ENCODE data around the gene CCL1. TPM values are rescaled to one million over a fixed set of nuclear protein-coding genes. Genes with fewer than 3 reads are reported as not detected.

CCL1 gene
- total and polyA plus RNA-seq, 3 experiments from 2014 or later = 52.8 to 55.3 TPM; not detected in 1

GRCh38 chr17:34378664-34379101 is 15.7 kb upstream of the CCL1 start:
- H3K36me3 Mint-ChIP-seq = no peaks in the 10 kb centered on the region
- H3K36me3 ChIP-seq (ENCODE audit: insufficient read depth, low read length) = no peaks in the 10 kb centered on the region
- H3K4me3 Mint-ChIP-seq = peak overlapping the region in 6 of 7 donors; percentile 5 to 66 (median 40)
- H3K27me3 Mint-ChIP-seq = peaks cover 0 to 15% of the 10 kb centered on the region in 2 donors
- no peaks in the 10 kb centered on the region for H3K9me3 Mint-ChIP-seq
- no peak for DNase-seq
- H3K4me1 ChIP-seq (ENCODE audit: insufficient read depth, low read length) = no peaks in the 10 kb centered on the region
- H3K27me3 ChIP-seq (ENCODE audit: insufficient read depth, low read length, poor library complexity, severe bottlenecking) = no peaks in the 10 kb centered on the region
- ChIA-PET POLR2A (no interaction called here), CTCF (no interaction called here)
- H3K27ac Mint-ChIP-seq = peak overlapping the region in 2 of 8 donors; percentile 1
- no peak overlapping the region for H3K27ac ChIP-seq (ENCODE audit: low read depth, low read length)
- no peaks in the 10 kb centered on the region for H3K9me3 ChIP-seq (ENCODE audit: low read length)
- no peak overlapping the region for H3K4me3 ChIP-seq (ENCODE audit: low read length)
- H3K4me1 Mint-ChIP-seq = peaks cover 8 to 12% (median 11%) of the 10 kb centered on the region in 3 donors

DNA sequence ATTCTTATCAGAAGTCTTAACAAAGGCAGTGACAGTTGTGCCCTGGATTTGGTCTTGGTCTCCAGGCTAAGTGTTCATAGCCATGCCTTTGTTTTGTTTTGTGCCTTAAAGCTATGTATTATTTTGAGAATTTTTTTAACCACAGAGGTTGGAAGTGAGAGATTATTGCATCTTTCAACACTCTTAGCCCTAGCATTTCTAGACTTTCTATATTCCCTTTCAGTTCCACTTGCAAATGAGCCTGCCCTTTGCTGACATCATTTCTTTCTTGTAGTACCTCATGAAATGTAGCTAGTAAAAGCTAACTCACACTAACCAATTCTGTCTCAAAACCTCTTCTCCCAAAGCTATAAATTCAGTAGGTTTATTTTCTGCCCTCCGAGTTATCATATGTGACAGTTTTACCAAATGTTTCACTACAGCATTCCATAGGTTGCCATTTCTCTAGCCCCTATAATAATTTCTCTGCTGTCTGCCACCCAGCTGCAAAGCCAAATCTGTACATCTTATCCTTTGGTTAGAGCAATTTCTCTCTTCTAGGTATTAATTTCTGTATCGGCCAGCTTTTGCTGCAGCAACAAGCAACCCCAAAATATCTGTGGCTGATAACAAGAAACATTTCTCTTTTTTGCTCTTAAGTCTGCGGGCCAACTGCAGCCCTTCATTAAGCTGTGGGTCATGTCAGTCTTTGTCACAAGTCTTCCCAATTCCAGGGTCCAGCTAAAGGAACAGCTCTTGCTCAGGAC is 14.2 kb upstream of the CCL1 start:
- H3K4me1 Mint-ChIP-seq = peaks cover 6 to 12% (median 8%) of the 10 kb centered on the region in 3 donors
- no peaks in the 10 kb centered on the region for H3K4me1 ChIP-seq (ENCODE audit: insufficient read depth, low read length)
- no peaks in the 10 kb centered on the region for H3K9me3 ChIP-seq (ENCODE audit: low read length)
- H3K36me3 Mint-ChIP-seq = no peaks in the 10 kb centered on the region
- no peak overlapping the region for H3K4me3 ChIP-seq (ENCODE audit: low read length)
- ChIA-PET POLR2A (no interaction called here), CTCF (interaction anchor here (1.4 kb wide), 1 partner anchor 16 kb away, joined by 3 read pairs; no protein-coding TSS in a partner anchor)
- peaks cover 0 to 15% of the 10 kb centered on the region in 2 donors for H3K27me3 Mint-ChIP-seq
- no peak overlapping the region for H3K27ac ChIP-seq (ENCODE audit: low read depth, low read length)
- no peak overlapping the region for H3K27ac Mint-ChIP-seq
- H3K4me3 Mint-ChIP-seq = no peak overlapping the region
- no peaks in the 10 kb centered on the region for H3K27me3 ChIP-seq (ENCODE audit: insufficient read depth, low read length, poor library complexity, severe bottlenecking)
- no peaks in the 10 kb centered on the region for H3K36me3 ChIP-seq (ENCODE audit: insufficient read depth, low read length)
- H3K9me3 Mint-ChIP-seq = no peaks in the 10 kb centered on the region
- no peak for DNase-seq

GRCh38 chr17:34375426-34375997 is 12.5 kb upstream of the CCL1 start:
- no peak for DNase-seq
- Mint-ChIP-seq H3K4me1 (peaks cover 6 to 12% (median 8%) of the 10 kb centered on the region in 3 donors), H3K27me3 (peaks cover 0 to 12% of the 10 kb centered on the region in 2 donors), H3K27ac (no peak overlapping the region), H3K9me3 (no peaks in the 10 kb centered on the region), H3K36me3 (no peaks in the 10 kb centered on the region), H3K4me3 (no peak overlapping the region)
- no peaks in the 10 kb centered on the region for H3K4me1 ChIP-seq (ENCODE audit: insufficient read depth, low read length)
- H3K27me3 ChIP-seq (ENCODE audit: insufficient read depth, low read length, poor library complexity, severe bottlenecking) = no peaks in the 10 kb centered on the region
- CTCF ChIA-PET = no interaction called here
- no peaks in the 10 kb centered on the region for H3K9me3 ChIP-seq (ENCODE audit: low read length)
- POLR2A ChIA-PET = no interaction called here
- no peak overlapping the region for H3K4me3 ChIP-seq (ENCODE audit: low read length)
- H3K27ac ChIP-seq (ENCODE audit: low read depth, low read length) = no peak overlapping the region
- no peaks in the 10 kb centered on the region for H3K36me3 ChIP-seq (ENCODE audit: insufficient read depth, low read length)

- Histone ChIP-seq H3K36me3 (ENCODE audit: insufficient read depth, low read length) (no peaks in the 10 kb centered on the region), H3K27me3 (ENCODE audit: insufficient read depth, low read length, poor library complexity, severe bottlenecking) (no peaks in the 10 kb centered on the region), H3K9me3 (ENCODE audit: low read length) (no peaks in the 10 kb centered on the region), H3K27ac (ENCODE audit: low read depth, low read length) (no peak overlapping the region), H3K4me3 (ENCODE audit: low read length) (no peak overlapping the region), H3K4me1 (ENCODE audit: insufficient read depth, low read length) (no peaks in the 10 kb centered on the region)
- CTCF ChIA-PET = no interaction called here
- DNase-seq = no peak
- Mint-ChIP-seq H3K27me3 (peaks cover 0 to 8% of the 10 kb centered on the region in 2 donors), H3K27ac (no peak overlapping the region), H3K4me1 (peaks cover 6 to 12% (median 8%) of the 10 kb centered on the region in 3 donors), H3K36me3 (no peaks in the 10 kb centered on the region), H3K9me3 (no peaks in the 10 kb centered on the region), H3K4me3 (no peak overlapping the region)
- POLR2A ChIA-PET = no interaction called here
These were observed 11.4 kb upstream of the CCL1 start for GRCh38 chr17:34374457-34374856.

DNA sequence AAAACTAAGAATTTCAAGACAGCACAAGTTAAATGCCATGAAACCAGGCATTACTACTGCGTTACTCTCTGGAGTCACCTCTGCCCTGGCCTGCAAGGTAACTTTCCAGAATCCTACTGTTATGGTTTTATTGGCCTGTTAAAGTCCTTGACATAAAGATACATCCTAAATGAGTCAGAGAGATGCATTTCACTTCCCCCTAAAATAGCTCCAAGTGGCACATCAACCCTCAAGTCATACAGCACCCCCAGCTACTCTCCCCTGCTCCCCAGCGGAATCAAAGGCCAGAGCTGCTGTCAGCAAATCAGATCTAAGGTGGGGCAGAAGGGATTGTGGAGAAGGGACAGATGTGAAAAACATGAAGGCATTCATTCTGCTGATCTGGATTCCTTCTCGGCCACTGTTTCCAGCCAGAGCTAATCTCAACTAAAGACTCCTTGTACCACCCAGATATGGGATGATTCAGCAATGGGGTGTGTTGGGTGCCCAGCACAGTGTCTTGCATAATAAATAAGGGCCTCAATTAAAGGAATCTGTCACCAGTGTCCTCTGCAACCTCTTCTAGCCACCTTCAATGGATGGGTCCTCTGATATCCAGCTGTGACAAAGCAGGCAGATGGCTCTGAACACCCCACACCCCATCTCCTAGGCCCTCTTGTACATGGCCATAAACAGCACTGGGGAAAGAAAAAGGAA is 8.5 kb upstream of the CCL1 start:
- Mint-ChIP-seq H3K27ac (no peak overlapping the region), H3K4me3 (no peak overlapping the region), H3K4me1 (no peaks in the 10 kb centered on the region), H3K27me3 (peaks cover under 1 to 2% of the 10 kb centered on the region in 2 donors), H3K36me3 (no peaks in the 10 kb centered on the region), H3K9me3 (no peaks in the 10 kb centered on the region)
- Histone ChIP-seq H3K27ac (ENCODE audit: low read depth, low read length) (no peak overlapping the region), H3K4me1 (ENCODE audit: insufficient read depth, low read length) (no peaks in the 10 kb centered on the region), H3K27me3 (ENCODE audit: insufficient read depth, low read length, poor library complexity, severe bottlenecking) (no peaks in the 10 kb centered on the region), H3K9me3 (ENCODE audit: low read length) (no peaks in the 10 kb centered on the region), H3K36me3 (ENCODE audit: insufficient read depth, low read length) (no peaks in the 10 kb centered on the region), H3K4me3 (ENCODE audit: low read length) (no peak overlapping the region)
- DNase-seq = no peak
- ChIA-PET CTCF (no interaction called here), POLR2A (no interaction called here)

GRCh38 chr17:34370997-34371395 is 8.0 kb upstream of the CCL1 start:
- DNase-seq = no peak
- Histone ChIP-seq H3K27ac (ENCODE audit: low read depth, low read length) (no peak overlapping the region), H3K36me3 (ENCODE audit: insufficient read depth, low read length) (no peaks in the 10 kb centered on the region), H3K27me3 (ENCODE audit: insufficient read depth, low read length, poor library complexity, severe bottlenecking) (no peaks in the 10 kb centered on the region), H3K9me3 (ENCODE audit: low read length) (no peaks in the 10 kb centered on the region), H3K4me3 (ENCODE audit: low read length) (no peak overlapping the region), H3K4me1 (ENCODE audit: insufficient read depth, low read length) (no peaks in the 10 kb centered on the region)
- ChIA-PET CTCF (no interaction called here), POLR2A (no interaction called here)
- H3K9me3 Mint-ChIP-seq = no peaks in the 10 kb centered on the region
- H3K4me3 Mint-ChIP-seq = no peak overlapping the region
- peaks cover 2 to 6% of the 10 kb centered on the region in 2 donors for H3K27me3 Mint-ChIP-seq
- H3K36me3 Mint-ChIP-seq = no peaks in the 10 kb centered on the region
- H3K27ac Mint-ChIP-seq = no peak overlapping the region
- no peaks in the 10 kb centered on the region for H3K4me1 Mint-ChIP-seq

- no peak for DNase-seq
- Histone ChIP-seq H3K4me1 (ENCODE audit: insufficient read depth, low read length) (no peaks in the 10 kb centered on the region), H3K36me3 (ENCODE audit: insufficient read depth, low read length) (no peaks in the 10 kb centered on the region), H3K9me3 (ENCODE audit: low read length) (no peaks in the 10 kb centered on the region), H3K4me3 (ENCODE audit: low read length) (no peak overlapping the region), H3K27ac (ENCODE audit: low read depth, low read length) (no peak overlapping the region), H3K27me3 (ENCODE audit: insufficient read depth, low read length, poor library complexity, severe bottlenecking) (no peaks in the 10 kb centered on the region)
- Mint-ChIP-seq H3K4me3 (no peak overlapping the region), H3K4me1 (peaks cover under 1 to 3% (median 2%) of the 10 kb centered on the region in 3 donors), H3K27ac (no peak overlapping the region), H3K27me3 (peaks cover 2 to 8% of the 10 kb centered on the region in 2 donors), H3K36me3 (no peaks in the 10 kb centered on the region), H3K9me3 (no peaks in the 10 kb centered on the region)
- ChIA-PET POLR2A (no interaction called here), CTCF (no interaction called here)
These were observed 7.5 kb upstream of the CCL1 start for GRCh38 chr17:34370376-34370996.

DNA sequence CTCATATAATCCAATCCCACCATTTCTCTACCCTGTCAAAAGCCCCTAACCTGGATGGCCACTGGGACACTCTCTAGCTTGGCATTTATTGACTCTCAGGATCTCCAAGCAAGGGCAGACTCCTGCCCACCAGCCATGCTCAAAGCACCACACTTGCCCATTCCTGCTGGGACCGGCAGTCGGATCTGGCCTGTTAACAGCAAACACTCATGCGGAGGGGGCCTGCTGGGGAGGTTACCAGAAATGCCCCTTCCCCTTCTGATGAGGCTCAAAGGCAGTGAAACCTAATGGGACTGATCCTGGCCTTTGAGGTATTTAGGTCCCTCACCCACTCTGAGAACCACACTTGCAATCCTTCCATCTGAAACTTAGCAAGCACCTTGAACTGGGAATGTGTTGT is 6.5 kb upstream of the CCL1 start:
- ChIA-PET POLR2A (no interaction called here), CTCF (no interaction called here)
- H3K9me3 Mint-ChIP-seq = no peaks in the 10 kb centered on the region
- H3K9me3 ChIP-seq (ENCODE audit: low read length) = no peaks in the 10 kb centered on the region
- H3K27me3 ChIP-seq (ENCODE audit: insufficient read depth, low read length, poor library complexity, severe bottlenecking) = no peaks in the 10 kb centered on the region
- no peaks in the 10 kb centered on the region for H3K36me3 Mint-ChIP-seq
- no peaks in the 10 kb centered on the region for H3K36me3 ChIP-seq (ENCODE audit: insufficient read depth, low read length)
- no peak overlapping the region for H3K27ac Mint-ChIP-seq
- peaks cover 4 to 16% of the 10 kb centered on the region in 2 donors for H3K27me3 Mint-ChIP-seq
- no peak for DNase-seq
- peaks cover 5 to 7% (median 6%) of the 10 kb centered on the region in 3 donors for H3K4me1 Mint-ChIP-seq
- H3K4me3 ChIP-seq (ENCODE audit: low read length) = no peak overlapping the region
- no peaks in the 10 kb centered on the region for H3K4me1 ChIP-seq (ENCODE audit: insufficient read depth, low read length)
- no peak overlapping the region for H3K4me3 Mint-ChIP-seq
- no peak overlapping the region for H3K27ac ChIP-seq (ENCODE audit: low read depth, low read length)

Measured in CD8-positive, alpha-beta memory T cell (primary cell).